ENCODE results near the gene PCSK6.

Gene PCSK6

DNA sequence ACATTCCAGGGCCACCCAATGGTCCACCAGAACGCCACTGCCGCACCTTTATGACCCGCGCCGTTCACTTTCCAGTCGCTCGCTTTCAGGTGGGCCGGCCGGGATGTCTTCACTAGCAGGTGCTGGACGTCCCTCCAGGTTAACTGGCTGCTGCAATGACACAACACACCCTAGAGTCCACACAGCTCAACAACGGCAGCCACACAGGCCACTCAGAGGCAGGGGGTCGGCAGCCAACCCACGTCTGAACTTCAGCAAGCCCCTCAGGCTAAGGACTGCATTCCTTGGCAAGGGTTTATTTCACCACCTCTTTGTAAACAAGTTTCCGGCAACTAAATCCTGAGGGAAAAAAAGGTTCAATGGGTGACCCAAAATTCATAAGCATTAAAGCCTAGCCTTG, 105.2 kb downstream of the PCSK6 start:
- DNase-seq (ENCODE audit: low spot score) = no peak
- TF ChIP-seq, protein P1, sequence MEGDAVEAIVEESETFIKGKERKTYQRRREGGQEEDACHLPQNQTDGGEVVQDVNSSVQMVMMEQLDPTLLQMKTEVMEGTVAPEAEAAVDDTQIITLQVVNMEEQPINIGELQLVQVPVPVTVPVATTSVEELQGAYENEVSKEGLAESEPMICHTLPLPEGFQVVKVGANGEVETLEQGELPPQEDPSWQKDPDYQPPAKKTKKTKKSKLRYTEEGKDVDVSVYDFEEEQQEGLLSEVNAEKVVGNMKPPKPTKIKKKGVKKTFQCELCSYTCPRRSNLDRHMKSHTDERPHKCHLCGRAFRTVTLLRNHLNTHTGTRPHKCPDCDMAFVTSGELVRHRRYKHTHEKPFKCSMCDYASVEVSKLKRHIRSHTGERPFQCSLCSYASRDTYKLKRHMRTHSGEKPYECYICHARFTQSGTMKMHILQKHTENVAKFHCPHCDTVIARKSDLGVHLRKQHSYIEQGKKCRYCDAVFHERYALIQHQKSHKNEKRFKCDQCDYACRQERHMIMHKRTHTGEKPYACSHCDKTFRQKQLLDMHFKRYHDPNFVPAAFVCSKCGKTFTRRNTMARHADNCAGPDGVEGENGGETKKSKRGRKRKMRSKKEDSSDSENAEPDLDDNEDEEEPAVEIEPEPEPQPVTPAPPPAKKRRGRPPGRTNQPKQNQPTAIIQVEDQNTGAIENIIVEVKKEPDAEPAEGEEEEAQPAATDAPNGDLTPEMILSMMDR (IDR thresholded peaks at IDR 0.05; ENCODE audit: extremely low read depth, missing control alignments) = no peak

DNA sequence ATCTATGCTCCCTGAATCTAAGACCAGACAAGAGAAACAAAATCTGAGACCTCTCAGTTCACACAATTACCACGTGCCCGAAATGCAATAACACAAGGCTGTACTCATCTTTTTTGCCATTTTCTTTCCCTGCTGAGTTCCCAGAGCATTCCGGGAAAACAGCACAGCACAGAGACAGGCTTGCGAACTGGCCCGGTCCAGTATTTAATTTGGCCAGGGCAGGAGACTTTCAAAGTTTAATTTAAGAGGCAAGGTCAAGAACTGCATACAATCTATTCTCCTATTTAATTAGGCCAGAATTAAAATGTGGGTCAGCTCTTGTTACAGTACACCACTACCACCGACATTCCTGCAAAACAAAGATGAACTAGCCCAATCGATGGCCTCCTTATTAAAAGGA, 107.0 kb downstream of the PCSK6 start:
- TF ChIP-seq, protein P1 (IDR thresholded peaks at IDR 0.05; ENCODE audit: extremely low read depth, missing control alignments) = no peak
- no peak for DNase-seq (ENCODE audit: low spot score)

DNA sequence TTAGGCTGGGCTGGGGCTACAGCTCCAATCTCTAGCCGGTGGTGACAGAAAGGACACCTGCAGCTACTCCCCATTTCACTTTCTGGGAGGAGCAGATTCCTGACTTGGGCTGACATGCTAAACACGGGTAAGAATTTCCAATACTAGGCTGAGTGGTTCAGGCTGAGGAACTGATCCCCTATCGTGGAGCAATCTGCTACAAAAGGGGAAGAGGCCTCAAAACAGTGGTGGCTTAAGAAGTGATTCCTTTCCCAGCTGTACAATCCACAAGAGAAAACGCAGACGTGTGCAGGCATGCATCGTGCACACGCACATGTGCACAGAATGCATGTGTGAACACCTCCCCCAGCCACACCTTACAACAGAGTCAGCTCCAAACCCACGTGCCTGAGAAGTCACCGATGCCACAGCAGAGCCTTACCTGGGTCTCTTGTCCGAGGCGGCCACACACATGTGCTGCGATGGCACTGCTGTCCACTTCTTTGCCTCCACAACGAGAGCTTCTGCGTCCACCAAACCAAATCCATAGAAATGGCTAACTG, 107.8 kb downstream of the PCSK6 start:
- TF ChIP-seq, protein P1 (IDR thresholded peaks at IDR 0.05; ENCODE audit: extremely low read depth, missing control alignments) = no peak
- no peak for DNase-seq (ENCODE audit: low spot score)

DNA sequence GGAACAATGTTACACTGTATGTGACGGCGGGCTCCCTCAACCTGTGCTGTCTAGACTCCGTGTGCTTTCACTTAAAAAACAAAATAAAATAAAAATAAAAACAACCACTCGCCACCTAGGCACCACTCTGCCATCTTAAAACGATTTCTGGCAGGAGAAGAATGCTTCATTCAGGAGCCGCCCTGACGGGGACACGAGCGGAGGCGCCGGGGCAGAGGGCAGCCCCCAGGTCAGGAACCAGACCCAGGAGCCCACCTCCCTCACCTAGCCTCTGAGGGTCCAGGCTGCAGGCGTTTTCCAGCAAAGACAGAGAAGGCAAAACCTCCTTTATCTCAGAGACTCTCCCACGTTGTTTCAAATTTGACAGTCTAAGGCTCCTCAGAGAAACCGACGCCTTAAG, 109.4 kb downstream of the PCSK6 start:
- no peak for DNase-seq (ENCODE audit: low spot score)
- TF ChIP-seq, protein P1 (IDR thresholded peaks at IDR 0.05; ENCODE audit: extremely low read depth, missing control alignments) = no peak

DNA sequence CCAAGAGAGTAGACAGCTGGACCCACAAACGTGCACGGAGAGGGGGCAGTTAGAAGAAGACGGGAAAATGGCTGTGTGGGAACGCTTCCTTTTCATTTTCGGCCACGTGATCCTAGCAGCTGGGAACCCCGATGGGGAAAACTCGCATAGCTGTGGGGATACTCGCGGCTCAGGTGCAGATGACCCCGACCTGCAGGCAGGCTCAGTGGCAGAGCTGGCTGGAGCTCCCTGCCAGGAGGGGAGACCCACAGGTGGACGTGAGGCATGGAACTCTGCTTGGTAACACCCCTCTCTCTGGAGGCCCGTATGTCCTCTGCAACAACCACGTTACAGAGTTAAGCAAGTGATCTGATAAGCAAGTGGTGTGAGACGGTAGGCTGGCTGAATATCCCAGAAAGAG, 109.9 kb downstream of the PCSK6 start:
- TF ChIP-seq, protein P1 (IDR thresholded peaks at IDR 0.05; ENCODE audit: extremely low read depth, missing control alignments) = no peak
- no peak for DNase-seq (ENCODE audit: low spot score)

DNA sequence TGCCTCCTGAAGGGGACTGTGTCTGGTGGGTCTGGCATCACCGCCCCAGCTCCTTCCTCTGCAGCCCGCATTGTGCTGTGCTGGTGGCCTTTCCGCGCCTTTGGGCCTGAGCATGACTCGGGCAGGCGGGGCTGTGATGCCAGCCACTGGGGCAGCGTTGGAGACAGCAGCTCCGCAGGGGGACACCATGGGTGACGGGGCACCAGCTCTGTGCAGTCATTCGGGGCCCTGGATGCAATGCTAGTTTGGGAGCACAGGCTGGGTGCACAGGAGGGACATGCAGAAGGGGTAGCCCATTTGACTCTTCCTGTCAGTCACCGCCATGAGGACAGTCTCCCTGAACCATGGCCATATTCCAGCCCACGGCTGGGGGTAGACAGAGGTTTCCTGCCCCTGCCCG, 110.6 kb downstream of the PCSK6 start:
- DNase-seq (ENCODE audit: low spot score) = no peak
- TF ChIP-seq, protein P1 (IDR thresholded peaks at IDR 0.05; ENCODE audit: extremely low read depth, missing control alignments) = no peak

DNA sequence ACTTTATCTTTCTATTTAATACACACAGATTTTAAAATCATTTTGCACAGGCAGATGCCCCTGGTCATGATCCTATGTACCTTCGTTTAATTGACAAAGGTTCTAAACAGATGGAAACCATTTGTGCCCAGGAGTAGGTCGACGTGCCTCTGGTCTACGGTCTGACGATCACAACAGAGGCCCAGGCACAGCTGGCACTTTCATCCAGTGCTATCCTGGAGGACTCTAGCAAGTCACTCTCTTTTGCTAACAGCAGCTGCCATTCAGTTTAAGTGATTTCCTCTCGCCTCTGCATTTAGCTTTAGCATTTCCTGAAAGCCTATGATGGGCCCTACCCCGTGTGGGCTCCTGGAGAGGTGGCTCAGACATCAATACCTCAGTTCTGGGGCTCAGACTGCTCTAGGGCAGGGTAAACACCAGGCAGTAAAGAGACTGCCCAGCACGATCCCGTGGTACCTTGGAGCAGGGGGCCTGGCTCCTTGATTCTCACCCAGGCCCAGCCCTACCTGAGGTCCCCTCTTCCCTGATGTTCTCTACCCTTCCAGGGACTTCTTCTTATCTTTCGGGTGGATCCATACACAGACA, 111.2 kb downstream of the PCSK6 start:
- TF ChIP-seq, protein P1 (IDR thresholded peaks at IDR 0.05; ENCODE audit: extremely low read depth, missing control alignments) = no peak
- DNase-seq (ENCODE audit: low spot score) = no peak

Data from GM20000 (cell line).